OCI-LY1 (cell line): ENCODE data around the gene UMAD1.

Experiments used
- CTCF ChIP-seq: fragments of 200-600 bp; sonication (generic), shearing (Covaris generic); IDR thresholded peaks from 2 replicates; pipeline ENCODE4 v1.5.1; 2017; ENCODE audit warnings: mild to moderate bottlenecking, antibody characterized with exemption, low read length, moderate library complexity, mixed read lengths
- EZH2 ChIP-seq: fragments of 200-600 bp; sonication (generic), shearing (Covaris generic); IDR thresholded peaks from 2 replicates; pipeline ENCODE4 v1.8.0; 2017; ENCODE audit warnings: borderline replicate concordance, mixed run types, mild to moderate bottlenecking, antibody characterized with exemption, low read length, moderate library complexity, mixed read lengths

GRCh38 chr7:7769710-7770627 lies 129.4 kb downstream of the UMAD1 start:
- TF ChIP-seq CTCF (no peak), EZH2 (no peak)
